ENCODE measurements around the gene TMEM121B.

DNA sequence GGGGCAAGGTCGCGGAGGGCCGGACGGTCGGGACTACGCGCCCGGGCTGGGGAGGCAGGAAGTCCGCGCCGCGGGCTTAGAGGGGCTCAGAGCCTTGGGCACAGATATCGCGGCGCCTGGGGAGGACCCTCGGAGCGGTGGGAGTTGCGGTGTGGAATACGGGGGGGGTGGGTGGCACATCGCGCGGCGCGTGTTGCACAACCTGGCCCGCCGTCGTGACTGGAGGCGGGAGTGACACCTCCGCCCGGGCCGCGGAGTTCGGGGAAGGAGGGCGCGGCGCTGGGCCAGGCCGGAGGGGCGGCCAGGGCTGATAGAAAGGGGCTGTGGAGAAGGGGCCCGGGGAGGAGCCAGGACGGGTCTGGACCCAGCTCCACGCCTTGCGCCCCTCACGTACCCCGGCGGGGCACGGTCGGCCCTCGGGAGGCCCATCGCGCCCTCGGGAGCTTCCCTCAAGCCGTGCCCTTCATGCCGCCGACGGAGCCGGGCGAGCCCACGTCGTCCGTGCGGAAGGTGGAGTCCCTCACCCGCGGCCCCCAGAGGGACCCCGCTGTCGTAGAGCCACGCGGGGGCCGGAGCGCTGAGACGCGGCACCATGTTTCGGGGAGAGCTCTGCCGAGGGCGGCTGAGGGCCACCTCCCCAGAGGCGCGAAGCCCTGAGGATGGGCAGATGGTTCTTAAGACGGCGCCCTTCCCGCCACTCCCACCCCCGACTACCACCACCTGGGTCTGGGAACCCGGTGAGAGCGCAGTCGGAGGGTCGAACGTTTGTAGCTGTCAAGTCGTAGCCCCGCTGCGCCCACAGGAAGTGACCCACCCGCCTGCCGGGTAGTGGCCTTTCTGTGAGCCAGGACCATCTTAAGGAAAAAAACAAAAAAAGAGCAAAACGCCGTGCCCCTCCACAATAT is 35.6 kb downstream of the TMEM121B start:
- TF ChIP-seq, protein P1, sequence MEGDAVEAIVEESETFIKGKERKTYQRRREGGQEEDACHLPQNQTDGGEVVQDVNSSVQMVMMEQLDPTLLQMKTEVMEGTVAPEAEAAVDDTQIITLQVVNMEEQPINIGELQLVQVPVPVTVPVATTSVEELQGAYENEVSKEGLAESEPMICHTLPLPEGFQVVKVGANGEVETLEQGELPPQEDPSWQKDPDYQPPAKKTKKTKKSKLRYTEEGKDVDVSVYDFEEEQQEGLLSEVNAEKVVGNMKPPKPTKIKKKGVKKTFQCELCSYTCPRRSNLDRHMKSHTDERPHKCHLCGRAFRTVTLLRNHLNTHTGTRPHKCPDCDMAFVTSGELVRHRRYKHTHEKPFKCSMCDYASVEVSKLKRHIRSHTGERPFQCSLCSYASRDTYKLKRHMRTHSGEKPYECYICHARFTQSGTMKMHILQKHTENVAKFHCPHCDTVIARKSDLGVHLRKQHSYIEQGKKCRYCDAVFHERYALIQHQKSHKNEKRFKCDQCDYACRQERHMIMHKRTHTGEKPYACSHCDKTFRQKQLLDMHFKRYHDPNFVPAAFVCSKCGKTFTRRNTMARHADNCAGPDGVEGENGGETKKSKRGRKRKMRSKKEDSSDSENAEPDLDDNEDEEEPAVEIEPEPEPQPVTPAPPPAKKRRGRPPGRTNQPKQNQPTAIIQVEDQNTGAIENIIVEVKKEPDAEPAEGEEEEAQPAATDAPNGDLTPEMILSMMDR (IDR thresholded peaks at IDR 0.05), result no peak
- TF ChIP-seq POLR2A (IDR thresholded peaks at IDR 0.05) (no peak), POLR2AphosphoS5 (IDR thresholded peaks at IDR 0.05) (no peak)

Measured in prostate gland (tissue), 2 donors.